ENCODE measurements around the gene SPECC1.

DNA sequence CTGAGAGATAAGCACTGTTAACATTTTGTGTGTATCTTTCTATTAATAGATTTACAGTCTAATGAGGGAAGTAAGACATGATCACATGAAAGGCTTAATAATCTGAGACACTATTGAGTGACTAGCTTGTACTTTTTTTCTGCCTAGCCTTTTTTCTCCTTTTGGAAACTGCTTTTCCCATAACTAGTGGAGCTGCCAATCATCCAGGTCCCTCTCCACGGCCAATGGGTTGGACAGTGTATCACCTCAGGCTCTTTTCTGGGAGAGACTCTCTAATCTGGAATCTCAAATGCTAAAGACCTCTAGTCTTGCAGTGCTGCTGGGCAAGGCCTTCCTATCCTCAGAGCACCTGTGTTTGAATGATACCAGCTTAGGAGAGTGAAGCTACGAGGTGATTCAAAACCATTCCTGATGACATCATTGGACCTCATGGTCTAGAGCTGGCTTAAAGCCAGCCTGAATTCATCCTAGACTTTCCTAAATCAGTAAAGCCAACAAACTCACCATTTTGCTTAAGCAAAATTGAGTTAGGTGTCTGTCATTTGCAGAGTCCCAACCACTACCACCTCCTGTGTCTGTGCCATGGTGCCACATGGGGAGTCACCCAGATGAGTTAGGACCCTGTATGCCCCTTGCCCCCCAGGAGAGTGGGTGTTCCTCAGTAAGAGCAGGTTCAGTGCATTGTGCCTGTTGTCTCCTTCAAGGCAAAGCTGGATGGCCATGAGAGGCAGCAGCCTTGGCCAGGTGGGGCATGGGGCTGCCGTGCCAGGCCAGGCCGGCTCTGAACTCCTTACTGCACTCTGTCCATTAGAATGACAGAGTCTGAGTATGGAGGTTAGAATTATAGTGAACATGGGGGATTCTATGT is 62.9 kb downstream of the SPECC1 start:
- TF ChIP-seq, protein P1, sequence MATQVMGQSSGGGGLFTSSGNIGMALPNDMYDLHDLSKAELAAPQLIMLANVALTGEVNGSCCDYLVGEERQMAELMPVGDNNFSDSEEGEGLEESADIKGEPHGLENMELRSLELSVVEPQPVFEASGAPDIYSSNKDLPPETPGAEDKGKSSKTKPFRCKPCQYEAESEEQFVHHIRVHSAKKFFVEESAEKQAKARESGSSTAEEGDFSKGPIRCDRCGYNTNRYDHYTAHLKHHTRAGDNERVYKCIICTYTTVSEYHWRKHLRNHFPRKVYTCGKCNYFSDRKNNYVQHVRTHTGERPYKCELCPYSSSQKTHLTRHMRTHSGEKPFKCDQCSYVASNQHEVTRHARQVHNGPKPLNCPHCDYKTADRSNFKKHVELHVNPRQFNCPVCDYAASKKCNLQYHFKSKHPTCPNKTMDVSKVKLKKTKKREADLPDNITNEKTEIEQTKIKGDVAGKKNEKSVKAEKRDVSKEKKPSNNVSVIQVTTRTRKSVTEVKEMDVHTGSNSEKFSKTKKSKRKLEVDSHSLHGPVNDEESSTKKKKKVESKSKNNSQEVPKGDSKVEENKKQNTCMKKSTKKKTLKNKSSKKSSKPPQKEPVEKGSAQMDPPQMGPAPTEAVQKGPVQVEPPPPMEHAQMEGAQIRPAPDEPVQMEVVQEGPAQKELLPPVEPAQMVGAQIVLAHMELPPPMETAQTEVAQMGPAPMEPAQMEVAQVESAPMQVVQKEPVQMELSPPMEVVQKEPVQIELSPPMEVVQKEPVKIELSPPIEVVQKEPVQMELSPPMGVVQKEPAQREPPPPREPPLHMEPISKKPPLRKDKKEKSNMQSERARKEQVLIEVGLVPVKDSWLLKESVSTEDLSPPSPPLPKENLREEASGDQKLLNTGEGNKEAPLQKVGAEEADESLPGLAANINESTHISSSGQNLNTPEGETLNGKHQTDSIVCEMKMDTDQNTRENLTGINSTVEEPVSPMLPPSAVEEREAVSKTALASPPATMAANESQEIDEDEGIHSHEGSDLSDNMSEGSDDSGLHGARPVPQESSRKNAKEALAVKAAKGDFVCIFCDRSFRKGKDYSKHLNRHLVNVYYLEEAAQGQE (IDR thresholded peaks at IDR 0.05; ENCODE audit: low read depth): no peak
- TF ChIP-seq, protein P2, sequence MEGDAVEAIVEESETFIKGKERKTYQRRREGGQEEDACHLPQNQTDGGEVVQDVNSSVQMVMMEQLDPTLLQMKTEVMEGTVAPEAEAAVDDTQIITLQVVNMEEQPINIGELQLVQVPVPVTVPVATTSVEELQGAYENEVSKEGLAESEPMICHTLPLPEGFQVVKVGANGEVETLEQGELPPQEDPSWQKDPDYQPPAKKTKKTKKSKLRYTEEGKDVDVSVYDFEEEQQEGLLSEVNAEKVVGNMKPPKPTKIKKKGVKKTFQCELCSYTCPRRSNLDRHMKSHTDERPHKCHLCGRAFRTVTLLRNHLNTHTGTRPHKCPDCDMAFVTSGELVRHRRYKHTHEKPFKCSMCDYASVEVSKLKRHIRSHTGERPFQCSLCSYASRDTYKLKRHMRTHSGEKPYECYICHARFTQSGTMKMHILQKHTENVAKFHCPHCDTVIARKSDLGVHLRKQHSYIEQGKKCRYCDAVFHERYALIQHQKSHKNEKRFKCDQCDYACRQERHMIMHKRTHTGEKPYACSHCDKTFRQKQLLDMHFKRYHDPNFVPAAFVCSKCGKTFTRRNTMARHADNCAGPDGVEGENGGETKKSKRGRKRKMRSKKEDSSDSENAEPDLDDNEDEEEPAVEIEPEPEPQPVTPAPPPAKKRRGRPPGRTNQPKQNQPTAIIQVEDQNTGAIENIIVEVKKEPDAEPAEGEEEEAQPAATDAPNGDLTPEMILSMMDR (IDR thresholded peaks at IDR 0.05 in 2 of 3, conservative IDR thresholded peaks at IDR 0.05 in 1 of 3; ENCODE audit: borderline replicate concordance in 1 of 3, insufficient read depth in 1 of 3, low read depth in 2 of 3, low read length in 2 of 3): no peak
- TF ChIP-seq CEBPB (IDR thresholded peaks at IDR 0.05; ENCODE audit: low read depth): no peak
- no peak for TF ChIP-seq POLR2A (IDR thresholded peaks at IDR 0.05; ENCODE audit: borderline replicate concordance, extremely low read depth, insufficient read depth, insufficient read length)
- TF ChIP-seq EZH2 (IDR thresholded peaks at IDR 0.05): no peak
- TF ChIP-seq, protein P3, sequence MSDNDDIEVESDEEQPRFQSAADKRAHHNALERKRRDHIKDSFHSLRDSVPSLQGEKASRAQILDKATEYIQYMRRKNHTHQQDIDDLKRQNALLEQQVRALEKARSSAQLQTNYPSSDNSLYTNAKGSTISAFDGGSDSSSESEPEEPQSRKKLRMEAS (IDR thresholded peaks at IDR 0.05): no peak
- TF ChIP-seq EZH2phosphoT487 (IDR thresholded peaks at IDR 0.05; ENCODE audit: borderline replicate concordance): no peak

All from HCT116 (cell line).